Kidney (tissue), 14 donors: ENCODE measurements around the gene SCARB1. TPM values are rescaled to one million over a fixed set of nuclear protein-coding genes. Genes with fewer than 3 reads are reported as not detected.
A peak's percentile ranks its signal among the peaks of the same experiment; 100 is the strongest.

Source experiments
- DNase-seq, 5 donors: peaks; one replicate each; pipeline ENCODE4 v3.0.0-alpha.2; 2013 to 2020
- FAIRE-seq: peaks from 2 replicates; lab custom pipeline; 2012; peaks lifted over from hg19 to GRCh38; lab: Jason Lieb, UNC
- H3K27ac ChIP-seq, 2 donors: one replicate each; pipeline ENCODE4 v1.7.0; 2013; ENCODE audit warnings: low read depth in 2 of 2, low read length in 2 of 2, inconsistent platforms in 1 of 2
- H3K27me3 ChIP-seq: one replicate; pipeline ENCODE4 v1.7.1; 2013; ENCODE audit warnings: low read length, inconsistent platforms; ENCODE audit not compliant: control insufficient read depth, insufficient read depth
- H3K36me3 ChIP-seq, 3 donors: one replicate each; pipeline versions ENCODE4 v1.7.0 to v1.7.1; 2013; ENCODE audit warnings: low read length in 3 of 3, control low read depth in 1 of 3, inconsistent platforms in 1 of 3; ENCODE audit not compliant: insufficient read depth in 3 of 3, control insufficient read depth in 2 of 3
- H3K4me1 ChIP-seq, 3 donors: one replicate each; pipeline versions ENCODE4 v1.7.0 to v1.7.1; 2013; ENCODE audit warnings: low read length in 3 of 3, inconsistent platforms in 1 of 3, low read depth in 1 of 3; ENCODE audit not compliant: control insufficient read depth in 2 of 3, insufficient read depth in 2 of 3
- H3K4me3 ChIP-seq, 3 donors: one replicate each; pipeline versions ENCODE4 v1.7.0 to v1.8.1; 2013; ENCODE audit warnings: low read length in 3 of 3, control low read depth in 1 of 3, inconsistent platforms in 1 of 3
- H3K9ac ChIP-seq, 3 donors: one replicate each; pipeline versions ENCODE4 v1.7.0 to v1.7.1; 2013; ENCODE audit warnings: low read length in 3 of 3, control low read depth in 1 of 3, inconsistent platforms in 1 of 3
- H3K9me3 ChIP-seq, 3 donors: one replicate each; pipeline versions ENCODE4 v1.7.0 to v1.7.1; 2013; ENCODE audit warnings: low read length in 3 of 3, control low read depth in 1 of 3, inconsistent platforms in 1 of 3; ENCODE audit not compliant: control insufficient read depth in 2 of 3, insufficient read depth in 1 of 3
- intact Hi-C: fragments of 100-400 bp; cut with DNase I; formaldehyde crosslinking; loops from one replicate; pipeline ENCODE4 v1.11.1; 2022
- polyA plus RNA-seq: library from polyadenylated mRNA; stranded (reverse); fragments of 350-450 nt; fragmentation: Illumina TruSeq; extraction: RNeasy Lipid Tissue Mini Kit (QIAGEN cat#74804); gene quantifications from one replicate; pipeline ENCODE4 v1.2.3, GENCODE V29; 2014; ENCODE audit warnings: low read depth, low replicate concordance; ENCODE audit not compliant: insufficient read depth
- total RNA-seq: library from RNA; stranded (reverse); fragmentation: NEBNext Ultra II Directional; extraction: Animal tissue kit (Norgen Biotek cat#: 25700); gene quantifications from one replicate; pipeline ENCODE4 v1.2.1, GENCODE V29; 2021
- TF ChIP-seq, protein P1 (sequence below): IDR thresholded peaks from 3 replicates; pipeline ENCODE4 v1.5.1; 2012; ENCODE audit warnings: mild to moderate bottlenecking, moderate library complexity, borderline replicate concordance; ENCODE audit not compliant: insufficient read depth; ENCODE audit errors: extremely low read depth
- donor health status: control.
- donor health status: control.
- donor health status: control.
- donor health status: control.
- donor health status: control.
- donor health status: DM: yes; HTN: yes; CAD: no.
- donor health status: Normal renal cell carcinoma (clear cell type).

Gene SCARB1
- total and polyA plus RNA-seq, 2 donors from 2014 or later, result 12.3 to 13.2 TPM

DNA sequence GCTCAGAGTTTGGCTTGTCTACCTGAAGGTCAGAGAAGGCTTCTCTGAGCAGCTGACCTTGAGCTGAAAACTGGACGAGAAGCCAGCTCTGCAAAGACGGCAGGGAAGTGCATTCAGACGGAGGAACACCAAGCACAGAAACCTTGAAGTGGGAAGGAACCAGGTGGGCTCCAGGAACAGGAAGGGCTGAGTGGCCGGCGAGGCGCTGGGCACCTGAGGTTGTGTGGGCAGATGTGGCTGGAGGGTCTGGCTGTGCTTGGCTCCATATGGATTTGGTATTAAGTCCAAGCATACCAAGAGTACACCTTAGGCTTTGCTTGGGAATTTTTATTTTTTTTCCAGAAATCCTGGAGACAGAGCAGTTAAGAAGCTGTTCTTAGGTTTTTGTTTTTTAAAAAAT, 130.6 kb downstream of the SCARB1 start:
- Histone ChIP-seq H3K4me1 (peaks cover 0 to 13% (median 13%) of the 10 kb centered on the region in 3 donors), H3K27me3 (no peaks in the 10 kb centered on the region), H3K9ac (no peak overlapping the region), H3K4me3 (no peak overlapping the region), H3K9me3 (no peaks in the 10 kb centered on the region), H3K36me3 (no peaks in the 10 kb centered on the region), H3K27ac (no peak overlapping the region)
- no peak for DNase-seq
- no peak for FAIRE-seq
- intact Hi-C loops, result no loop called here
- TF ChIP-seq, protein P1, sequence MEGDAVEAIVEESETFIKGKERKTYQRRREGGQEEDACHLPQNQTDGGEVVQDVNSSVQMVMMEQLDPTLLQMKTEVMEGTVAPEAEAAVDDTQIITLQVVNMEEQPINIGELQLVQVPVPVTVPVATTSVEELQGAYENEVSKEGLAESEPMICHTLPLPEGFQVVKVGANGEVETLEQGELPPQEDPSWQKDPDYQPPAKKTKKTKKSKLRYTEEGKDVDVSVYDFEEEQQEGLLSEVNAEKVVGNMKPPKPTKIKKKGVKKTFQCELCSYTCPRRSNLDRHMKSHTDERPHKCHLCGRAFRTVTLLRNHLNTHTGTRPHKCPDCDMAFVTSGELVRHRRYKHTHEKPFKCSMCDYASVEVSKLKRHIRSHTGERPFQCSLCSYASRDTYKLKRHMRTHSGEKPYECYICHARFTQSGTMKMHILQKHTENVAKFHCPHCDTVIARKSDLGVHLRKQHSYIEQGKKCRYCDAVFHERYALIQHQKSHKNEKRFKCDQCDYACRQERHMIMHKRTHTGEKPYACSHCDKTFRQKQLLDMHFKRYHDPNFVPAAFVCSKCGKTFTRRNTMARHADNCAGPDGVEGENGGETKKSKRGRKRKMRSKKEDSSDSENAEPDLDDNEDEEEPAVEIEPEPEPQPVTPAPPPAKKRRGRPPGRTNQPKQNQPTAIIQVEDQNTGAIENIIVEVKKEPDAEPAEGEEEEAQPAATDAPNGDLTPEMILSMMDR, result no peak

DNA sequence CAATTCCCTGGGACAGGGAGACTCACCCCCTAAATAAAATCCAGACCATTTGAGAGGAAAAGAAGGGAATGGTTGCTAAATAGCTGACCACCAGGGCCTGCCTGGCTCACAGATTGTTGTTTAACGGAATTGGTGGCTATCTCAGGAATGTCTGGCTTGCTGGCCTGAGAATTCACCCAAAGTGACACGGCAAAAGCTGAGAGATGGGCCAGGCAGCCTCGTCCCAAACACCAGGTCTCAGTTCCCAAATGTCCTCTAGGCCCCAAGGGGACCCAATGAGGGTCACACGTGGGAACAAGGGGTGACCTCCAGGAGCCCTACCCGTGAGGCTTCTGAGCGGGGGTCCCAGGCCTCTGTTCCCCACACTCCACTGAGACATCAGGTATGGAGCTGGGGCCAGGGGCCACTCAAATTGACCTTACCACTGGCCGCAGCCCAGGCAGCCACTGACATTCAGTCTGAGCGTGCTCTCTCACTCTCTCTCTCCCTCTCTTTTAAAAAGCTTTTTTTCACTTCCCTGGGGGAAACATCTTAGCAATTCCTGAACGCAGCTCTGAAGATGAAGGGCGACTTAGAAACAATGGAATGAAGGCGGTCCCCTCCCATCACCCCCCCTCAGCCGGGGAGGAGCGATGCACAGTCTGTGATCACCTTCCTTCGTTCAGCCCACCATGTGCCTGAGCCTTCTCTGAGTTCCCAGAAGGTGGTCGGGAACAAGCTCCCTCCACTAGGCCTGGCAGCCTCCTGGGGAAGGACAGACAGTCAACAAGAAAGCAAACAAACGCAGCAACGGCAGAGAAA, 131.2 kb downstream of the SCARB1 start:
- DNase-seq, result peak in 1 of 5 donors; percentile 40
- no peaks in the 10 kb centered on the region for H3K9me3 ChIP-seq
- peak overlapping the region; percentile 23 to 71 for H3K27ac ChIP-seq
- TF ChIP-seq, protein P1, result no peak
- H3K4me3 ChIP-seq, result no peak overlapping the region
- peaks cover 0 to 13% (median 13%) of the 10 kb centered on the region in 3 donors for H3K4me1 ChIP-seq
- no peak overlapping the region for H3K9ac ChIP-seq
- no peak for FAIRE-seq
- intact Hi-C loops, result no loop called here
- no peaks in the 10 kb centered on the region for H3K36me3 ChIP-seq
- no peaks in the 10 kb centered on the region for H3K27me3 ChIP-seq

DNA sequence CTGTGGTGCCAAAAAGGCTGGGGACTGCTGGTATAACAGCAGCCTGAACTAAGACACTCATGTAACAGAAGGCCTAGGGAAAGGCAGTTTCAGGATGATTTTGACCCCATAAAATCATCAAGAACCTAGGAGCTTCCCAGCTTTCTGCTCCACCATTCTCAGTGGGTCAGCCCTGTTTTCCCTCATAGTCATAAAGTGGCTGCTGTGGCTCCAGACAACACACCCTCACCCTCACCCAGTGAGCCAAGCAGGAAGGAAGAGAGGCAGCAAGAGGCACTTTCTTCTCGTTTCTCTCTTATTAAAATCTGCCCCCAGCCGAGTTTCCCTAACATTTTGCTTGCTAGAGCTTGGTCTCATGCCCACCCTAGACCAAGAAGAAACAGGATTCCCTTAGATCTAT, 131.8 kb downstream of the SCARB1 start:
- DNase-seq (no peak), FAIRE-seq (no peak)
- TF ChIP-seq, protein P1, result no peak
- H3K4me3 ChIP-seq, result no peak overlapping the region
- peak overlapping the region; percentile 23 to 71 for H3K27ac ChIP-seq
- no peaks in the 10 kb centered on the region for H3K36me3 ChIP-seq
- peaks cover 0 to 13% (median 13%) of the 10 kb centered on the region in 3 donors for H3K4me1 ChIP-seq
- no peaks in the 10 kb centered on the region for H3K27me3 ChIP-seq
- intact Hi-C loops, result no loop called here
- no peak overlapping the region for H3K9ac ChIP-seq
- H3K9me3 ChIP-seq, result no peaks in the 10 kb centered on the region
